ENCODE measurements around the gene NUP85. TPM values are rescaled to one million over a fixed set of nuclear protein-coding genes. Genes with fewer than 3 reads are reported as not detected.

The NUP85 gene
- total RNA-seq, 1 experiment from 2014 or later, result 164 TPM

GRCh38 chr17:75218131-75218530, 12.7 kb downstream of the NUP85 start:
- peaks cover 55 to 68% of the 10 kb centered on the region in 2 experiments for H3K36me3 ChIP-seq (ENCODE audit: control insufficient read depth in 1 of 2, insufficient read depth in 2 of 2, low read length in 2 of 2)
- no peak overlapping the region for H3K4me2 ChIP-seq (ENCODE audit: low read length)
- DNase-seq (ENCODE audit: low read depth, low spot score), result no peak
- H2AFZ ChIP-seq (ENCODE audit: low read depth, low read length, poor library complexity, severe bottlenecking), result no peak overlapping the region
- H3K27ac ChIP-seq (ENCODE audit: low read depth, low read length), result no peak overlapping the region
- H3K9ac ChIP-seq (ENCODE audit: low read length), result no peak overlapping the region
- no peak for TF ChIP-seq JUND (IDR thresholded peaks at IDR 0.05)
- TF ChIP-seq EZH2phosphoT487 (IDR thresholded peaks at IDR 0.05; ENCODE audit: borderline replicate concordance), result no peak
- no peak for TF ChIP-seq CEBPB (IDR thresholded peaks at IDR 0.05; ENCODE audit: low read depth)
- no peak for TF ChIP-seq CTCF (IDR thresholded peaks at IDR 0.05 in 2 of 3, conservative IDR thresholded peaks at IDR 0.05 in 1 of 3; ENCODE audit: borderline replicate concordance in 1 of 3, insufficient read depth in 1 of 3, low read depth in 2 of 3, low read length in 2 of 3)
- no peak for TF ChIP-seq CBX3 (IDR thresholded peaks at IDR 0.05; ENCODE audit: low read depth)
- no peak for TF ChIP-seq REST (IDR thresholded peaks at IDR 0.05; ENCODE audit: low read depth)
- TF ChIP-seq ZNF274 (IDR thresholded peaks at IDR 0.05; ENCODE audit: low read depth, low read length), result no peak
- RAD21 ChIA-PET (ENCODE audit: low non-redundant PET in 1 of 2, low total read pairs in 2 of 2, uncharacterized antibody in 2 of 2, unreplicated experiment in 2 of 2), result no interaction called here
- BruUV-seq (replicated peaks), result no TSS peak
- POLR2A ChIA-PET, result interaction anchor here (0.5 kb wide), 1 partner anchor 15 kb away, joined by 3 read pairs; no protein-coding TSS in a partner anchor
- no peak for ATAC-seq
- H3K27me3 ChIP-seq (ENCODE audit: insufficient read depth, low read length), result no peaks in the 10 kb centered on the region
- no peak overlapping the region for H3K4me3 ChIP-seq (replicated peaks in 1 of 2; ENCODE audit: low read depth in 1 of 2, low read length in 2 of 2)
- no peaks in the 10 kb centered on the region for H3K4me1 ChIP-seq (ENCODE audit: control insufficient read depth in 1 of 2, insufficient read depth in 2 of 2, low read length in 2 of 2)
- CTCF ChIA-PET, result no interaction called here
- H3K9me3 ChIP-seq (ENCODE audit: control insufficient read depth in 1 of 2, insufficient read depth in 1 of 2, low read depth in 1 of 2, low read length in 2 of 2), result no peaks in the 10 kb centered on the region
- H3K9me2 ChIP-seq (ENCODE audit: insufficient read depth), result no peaks in the 10 kb centered on the region
- peaks cover 65% of the 10 kb centered on the region for H3K79me2 ChIP-seq (ENCODE audit: insufficient read depth, low read length)
- H4K20me1 ChIP-seq (ENCODE audit: insufficient read depth), result no peaks in the 10 kb centered on the region
- intact Hi-C loops (cut with micrococcal nuclease), result no loop called here
